ENCODE data around the gene SUPT20HL1.
"Not testable (repeated sequence)": the region's sequence is repeated elsewhere in the genome, so short reads cannot be mapped to it uniquely, and the experiment has no call there.

SUPT20HL1 gene

DNA sequence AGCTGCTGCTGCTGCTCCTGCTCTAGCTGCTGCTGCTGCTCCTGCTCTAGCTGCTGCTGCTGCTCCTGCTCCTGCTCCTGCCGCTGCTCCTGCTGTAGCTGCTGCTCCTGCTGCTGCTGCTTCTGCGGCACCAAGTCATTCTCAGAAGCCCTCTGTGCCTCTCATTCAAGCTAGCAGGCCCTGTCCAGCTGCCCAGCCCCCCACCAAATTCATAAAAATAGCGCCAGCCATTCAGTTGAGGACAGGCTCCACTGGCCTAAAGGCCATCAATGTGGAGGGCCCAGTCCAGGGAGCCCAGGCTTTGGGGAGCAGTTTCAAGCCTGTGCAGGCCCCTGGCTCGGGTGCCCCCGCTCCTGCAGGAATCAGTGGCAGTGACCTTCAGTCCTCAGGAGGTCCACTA lies 3.9 kb downstream of the SUPT20HL1 start:
- H3K4me1 ChIP-seq (ENCODE audit: control insufficient read depth, insufficient read depth, low read length), result no peaks in the 10 kb centered on the region
- H3K4me3 ChIP-seq (ENCODE audit: low read length), result no peak overlapping the region
- peaks cover 11% of the 10 kb centered on the region for H3K27me3 ChIP-seq (ENCODE audit: control insufficient read depth, insufficient read depth, low read length)
- H3K9ac ChIP-seq (ENCODE audit: low read depth, low read length), result no peak overlapping the region
- H3K4me2 ChIP-seq (ENCODE audit: low read length), result no peak overlapping the region
- H3K9me3 ChIP-seq (replicated peaks; ENCODE audit: low read length), result no peaks in the 10 kb centered on the region
- H3K36me3 ChIP-seq (ENCODE audit: insufficient read depth, low read length), result no peaks in the 10 kb centered on the region

DNA sequence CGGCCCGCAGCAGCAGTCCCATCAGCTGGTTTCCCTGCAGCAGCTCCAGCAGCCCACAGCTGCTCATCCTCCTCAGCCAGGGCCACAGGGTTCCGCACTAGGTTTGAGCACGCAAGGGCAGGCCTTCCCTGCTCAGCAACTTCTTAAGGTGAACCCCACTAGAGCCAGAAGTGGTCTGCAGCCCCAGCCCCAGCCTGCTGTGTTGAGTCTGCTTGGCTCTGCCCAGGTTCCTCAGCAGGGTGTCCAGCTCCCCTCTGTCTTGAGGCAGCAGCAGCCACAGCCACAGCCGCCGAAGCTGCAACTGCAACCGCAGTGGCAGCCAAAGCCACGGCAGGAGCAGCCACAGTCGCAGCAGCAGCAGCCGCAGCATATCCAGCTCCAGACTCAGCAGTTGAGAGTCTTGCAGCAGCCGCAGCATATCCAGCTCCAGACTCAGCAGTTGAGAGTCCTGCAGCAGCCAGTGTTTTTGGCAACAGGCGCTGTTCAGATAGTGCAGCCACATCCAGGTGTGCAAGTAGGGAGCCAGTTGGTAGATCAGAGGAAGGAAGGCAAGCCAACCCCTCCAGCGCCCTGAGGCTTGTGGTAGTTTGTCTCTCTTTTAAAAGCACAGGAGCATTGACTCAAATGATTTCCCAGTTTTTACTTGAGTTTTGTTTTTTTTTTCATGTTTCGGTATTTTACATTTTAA lies 4.6 kb downstream of the SUPT20HL1 start:
- Histone ChIP-seq H3K36me3 (ENCODE audit: insufficient read depth, low read length) (no peaks in the 10 kb centered on the region), H3K4me2 (ENCODE audit: low read length) (no peak overlapping the region), H3K9me3 (replicated peaks; ENCODE audit: low read length) (no peaks in the 10 kb centered on the region), H3K9ac (ENCODE audit: low read depth, low read length) (no peak overlapping the region), H3K4me3 (ENCODE audit: low read length) (no peak overlapping the region), H3K27me3 (ENCODE audit: control insufficient read depth, insufficient read depth, low read length) (peaks cover 18% of the 10 kb centered on the region), H3K4me1 (ENCODE audit: control insufficient read depth, insufficient read depth, low read length) (no peaks in the 10 kb centered on the region)

GRCh38 chrX:24366762-24367400 lies 6.4 kb downstream of the SUPT20HL1 start:
- not testable (repeated sequence) for H3K4me3 ChIP-seq (ENCODE audit: low read length); H3K9me3 ChIP-seq (replicated peaks; ENCODE audit: low read length); H3K4me2 ChIP-seq (ENCODE audit: low read length); H3K36me3 ChIP-seq (ENCODE audit: insufficient read depth, low read length); H3K9ac ChIP-seq (ENCODE audit: low read depth, low read length); H3K4me1 ChIP-seq (ENCODE audit: control insufficient read depth, insufficient read depth, low read length)
- peaks cover 29% of the 10 kb centered on the region for H3K27me3 ChIP-seq (ENCODE audit: control insufficient read depth, insufficient read depth, low read length)

GRCh38 chrX:24369816-24370215 lies 9.4 kb downstream of the SUPT20HL1 start:
- Histone ChIP-seq H3K4me2 (ENCODE audit: low read length) (no peak overlapping the region), H3K9me3 (replicated peaks; ENCODE audit: low read length) (no peaks in the 10 kb centered on the region), H3K36me3 (ENCODE audit: insufficient read depth, low read length) (no peaks in the 10 kb centered on the region), H3K4me3 (ENCODE audit: low read length) (no peak overlapping the region), H3K27me3 (ENCODE audit: control insufficient read depth, insufficient read depth, low read length) (peaks cover 44% of the 10 kb centered on the region), H3K9ac (ENCODE audit: low read depth, low read length) (no peak overlapping the region), H3K4me1 (ENCODE audit: control insufficient read depth, insufficient read depth, low read length) (no peaks in the 10 kb centered on the region)

- Histone ChIP-seq H3K4me2 (ENCODE audit: low read length) (no peak overlapping the region), H3K4me3 (ENCODE audit: low read length) (no peak overlapping the region), H3K36me3 (ENCODE audit: insufficient read depth, low read length) (no peaks in the 10 kb centered on the region), H3K4me1 (ENCODE audit: control insufficient read depth, insufficient read depth, low read length) (no peaks in the 10 kb centered on the region), H3K9me3 (replicated peaks; ENCODE audit: low read length) (no peaks in the 10 kb centered on the region), H3K9ac (ENCODE audit: low read depth, low read length) (no peak overlapping the region), H3K27me3 (ENCODE audit: control insufficient read depth, insufficient read depth, low read length) (peaks cover 40% of the 10 kb centered on the region)
These were observed 11.0 kb downstream of the SUPT20HL1 start for GRCh38 chrX:24371391-24371972.

DNA sequence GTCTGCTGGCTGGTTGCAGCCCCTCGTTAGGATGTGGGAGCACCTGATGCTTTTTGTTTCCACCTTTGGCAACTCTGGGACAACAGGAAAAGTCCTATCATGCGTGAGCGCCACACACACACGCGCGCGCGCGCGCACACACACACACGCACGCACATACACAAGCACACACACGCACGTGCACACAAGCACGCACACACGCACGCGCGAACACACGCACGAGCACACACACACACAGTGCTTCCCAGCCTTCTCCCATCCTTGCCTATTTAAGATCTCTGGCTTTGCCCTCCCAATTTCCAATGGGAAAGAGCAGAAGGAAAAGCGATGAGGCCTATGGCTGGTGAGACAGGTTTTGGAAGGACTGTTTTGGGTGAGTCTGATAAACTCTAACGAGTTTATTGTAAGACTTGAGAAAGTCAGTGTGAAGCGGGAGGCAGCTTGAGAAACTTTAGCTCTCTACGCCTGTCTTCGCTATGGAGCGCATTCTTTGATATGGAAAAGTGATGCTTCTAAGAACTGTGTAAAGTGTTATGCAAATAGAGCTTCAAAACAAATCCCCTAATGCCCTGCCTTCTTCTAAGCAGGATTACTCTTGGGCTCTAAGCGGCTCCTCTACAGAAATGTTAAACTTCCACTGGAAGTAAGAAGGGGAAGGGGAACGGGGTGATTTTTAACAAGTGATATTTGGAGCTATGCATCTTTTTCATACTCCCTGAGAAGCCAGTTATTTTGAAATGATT lies 11.8 kb downstream of the SUPT20HL1 start:
- Histone ChIP-seq H3K27me3 (ENCODE audit: control insufficient read depth, insufficient read depth, low read length) (peaks cover 44% of the 10 kb centered on the region), H3K4me3 (ENCODE audit: low read length) (no peak overlapping the region), H3K9ac (ENCODE audit: low read depth, low read length) (no peak overlapping the region), H3K4me2 (ENCODE audit: low read length) (no peak overlapping the region), H3K4me1 (ENCODE audit: control insufficient read depth, insufficient read depth, low read length) (no peaks in the 10 kb centered on the region), H3K9me3 (replicated peaks; ENCODE audit: low read length) (no peaks in the 10 kb centered on the region), H3K36me3 (ENCODE audit: insufficient read depth, low read length) (no peaks in the 10 kb centered on the region)

DNA sequence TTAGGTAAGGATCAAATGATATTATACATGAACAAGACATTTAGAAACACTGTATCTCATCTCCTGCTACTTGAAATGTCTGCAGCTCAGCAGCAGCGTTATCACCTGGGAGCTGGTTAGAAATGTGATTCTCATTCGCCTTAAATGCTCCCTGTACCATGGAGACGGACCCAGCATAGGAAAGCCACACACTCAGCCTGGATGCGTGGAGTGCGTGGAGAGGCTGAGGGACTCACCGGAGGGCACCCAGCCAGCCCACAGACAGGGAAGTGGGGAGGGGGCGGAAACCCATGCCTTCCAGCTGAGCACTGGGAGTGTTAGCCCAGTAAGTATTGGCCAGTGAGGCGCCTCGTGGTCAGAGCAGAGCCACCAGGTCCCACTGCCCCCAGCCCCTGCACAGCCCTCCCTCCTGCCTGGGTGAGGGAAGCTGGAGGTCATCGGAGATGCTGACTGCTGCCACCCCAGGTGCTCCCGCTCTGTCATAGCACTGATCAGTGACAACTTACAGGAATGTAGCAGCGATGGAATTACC lies 15.2 kb downstream of the SUPT20HL1 start:
- no peak overlapping the region for H3K4me3 ChIP-seq (ENCODE audit: low read length)
- H3K9me3 ChIP-seq (replicated peaks; ENCODE audit: low read length), result no peaks in the 10 kb centered on the region
- H3K4me1 ChIP-seq (ENCODE audit: control insufficient read depth, insufficient read depth, low read length), result no peaks in the 10 kb centered on the region
- peaks cover 57% of the 10 kb centered on the region for H3K27me3 ChIP-seq (ENCODE audit: control insufficient read depth, insufficient read depth, low read length)
- no peak overlapping the region for H3K4me2 ChIP-seq (ENCODE audit: low read length)
- H3K36me3 ChIP-seq (ENCODE audit: insufficient read depth, low read length), result no peaks in the 10 kb centered on the region
- no peak overlapping the region for H3K9ac ChIP-seq (ENCODE audit: low read depth, low read length)

DNA sequence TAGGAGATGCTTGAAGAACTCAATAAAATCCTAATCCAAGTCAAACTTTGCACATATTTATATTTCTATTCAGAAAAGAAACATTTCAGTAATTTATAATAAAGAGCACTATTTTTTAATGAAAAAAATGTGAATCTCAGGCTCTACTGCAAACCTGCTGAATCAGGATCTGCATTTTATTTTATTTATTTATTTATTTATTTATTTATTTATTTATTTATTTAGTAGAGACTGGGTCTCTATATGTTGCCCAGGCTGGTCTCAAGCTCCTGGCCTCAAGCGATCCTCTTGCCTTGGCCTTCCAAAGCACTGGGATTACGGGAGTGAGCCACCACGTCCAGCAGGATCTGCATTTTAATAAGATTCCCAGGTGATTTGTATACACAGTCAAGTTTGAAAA lies 16.0 kb downstream of the SUPT20HL1 start:
- no peak overlapping the region for H3K9ac ChIP-seq (ENCODE audit: low read depth, low read length)
- no peak overlapping the region for H3K4me2 ChIP-seq (ENCODE audit: low read length)
- no peaks in the 10 kb centered on the region for H3K9me3 ChIP-seq (replicated peaks; ENCODE audit: low read length)
- H3K4me1 ChIP-seq (ENCODE audit: control insufficient read depth, insufficient read depth, low read length), result no peaks in the 10 kb centered on the region
- H3K27me3 ChIP-seq (ENCODE audit: control insufficient read depth, insufficient read depth, low read length), result peaks cover 55% of the 10 kb centered on the region
- H3K4me3 ChIP-seq (ENCODE audit: low read length), result no peak overlapping the region
- H3K36me3 ChIP-seq (ENCODE audit: insufficient read depth, low read length), result no peaks in the 10 kb centered on the region

GRCh38 chrX:24377195-24377594 lies 16.8 kb downstream of the SUPT20HL1 start:
- Histone ChIP-seq H3K4me1 (ENCODE audit: control insufficient read depth, insufficient read depth, low read length) (no peaks in the 10 kb centered on the region), H3K9ac (ENCODE audit: low read depth, low read length) (no peak overlapping the region), H3K4me3 (ENCODE audit: low read length) (no peak overlapping the region), H3K36me3 (ENCODE audit: insufficient read depth, low read length) (no peaks in the 10 kb centered on the region), H3K9me3 (replicated peaks; ENCODE audit: low read length) (no peaks in the 10 kb centered on the region), H3K27me3 (ENCODE audit: control insufficient read depth, insufficient read depth, low read length) (peaks cover 52% of the 10 kb centered on the region), H3K4me2 (ENCODE audit: low read length) (no peak overlapping the region)

GRCh38 chrX:24377911-24378468 lies 17.6 kb downstream of the SUPT20HL1 start:
- no peaks in the 10 kb centered on the region for H3K4me1 ChIP-seq (ENCODE audit: control insufficient read depth, insufficient read depth, low read length)
- H3K36me3 ChIP-seq (ENCODE audit: insufficient read depth, low read length), result no peaks in the 10 kb centered on the region
- peaks cover 53% of the 10 kb centered on the region for H3K27me3 ChIP-seq (ENCODE audit: control insufficient read depth, insufficient read depth, low read length)
- H3K9ac ChIP-seq (ENCODE audit: low read depth, low read length), result no peak overlapping the region
- H3K4me2 ChIP-seq (ENCODE audit: low read length), result no peak overlapping the region
- H3K9me3 ChIP-seq (replicated peaks; ENCODE audit: low read length), result no peaks in the 10 kb centered on the region
- no peak overlapping the region for H3K4me3 ChIP-seq (ENCODE audit: low read length)

DNA sequence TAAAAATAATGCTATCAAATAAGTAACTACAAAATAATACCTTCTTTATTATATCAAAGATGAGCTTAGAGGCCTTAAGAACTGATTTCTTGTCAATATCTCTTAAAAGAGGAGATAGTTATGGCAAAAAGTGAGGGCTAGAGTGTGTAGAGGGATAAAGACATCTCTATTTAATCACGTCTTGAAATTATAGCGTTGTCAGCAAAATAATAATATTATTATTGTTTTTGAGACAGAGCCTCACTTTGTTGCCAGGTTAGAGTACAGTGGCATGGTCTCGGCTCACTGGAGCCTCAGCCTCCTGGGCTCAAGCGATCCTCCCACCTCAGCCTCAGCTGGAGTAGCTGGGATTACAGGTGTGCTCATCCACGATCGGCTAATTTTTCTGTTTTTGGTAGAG lies 18.3 kb downstream of the SUPT20HL1 start:
- Histone ChIP-seq H3K4me2 (ENCODE audit: low read length) (no peak overlapping the region), H3K36me3 (ENCODE audit: insufficient read depth, low read length) (no peaks in the 10 kb centered on the region), H3K4me3 (ENCODE audit: low read length) (no peak overlapping the region), H3K27me3 (ENCODE audit: control insufficient read depth, insufficient read depth, low read length) (peaks cover 58% of the 10 kb centered on the region), H3K9me3 (replicated peaks; ENCODE audit: low read length) (no peaks in the 10 kb centered on the region), H3K4me1 (ENCODE audit: control insufficient read depth, insufficient read depth, low read length) (no peaks in the 10 kb centered on the region), H3K9ac (ENCODE audit: low read depth, low read length) (no peak overlapping the region)
